Subcutaneous adipose tissue (tissue), 4 donors: ENCODE results near the gene ATCAY. TPM values are rescaled to one million over a fixed set of nuclear protein-coding genes. Genes with fewer than 3 reads are reported as not detected.

Experiments
- CTCF ChIP-seq: fragments of 450-650 bp; IDR thresholded peaks from one replicate; pipeline ENCODE4 v1.5.1; 2016; ENCODE audit warnings: low read depth, mild to moderate bottlenecking, control low read depth, antibody characterized with exemption, moderate library complexity
- total RNA-seq, 4 donors: library from RNA; depleted of rRNA; stranded (reverse); fragments of >200 nt; gene quantifications; one replicate each; pipeline ENCODE4 v1.1.0, GENCODE V29; 2016

ATCAY gene
- total RNA-seq, 4 donors from 2014 or later = not detected

GRCh38 chr19:3908266-3909054 is 28.0 kb downstream of the ATCAY start:
- TF ChIP-seq CTCF = no peak

GRCh38 chr19:3910105-3910504 is 29.6 kb downstream of the ATCAY start:
- no peak for TF ChIP-seq CTCF

- TF ChIP-seq CTCF = no peak
These were observed 33.7 kb downstream of the ATCAY start for GRCh38 chr19:3914199-3914598.

- TF ChIP-seq CTCF = no peak
These were observed 35.5 kb downstream of the ATCAY start for GRCh38 chr19:3916033-3916432.

- TF ChIP-seq CTCF = no peak
These were observed 39.3 kb downstream of the ATCAY start for GRCh38 chr19:3919793-3920192.

- TF ChIP-seq CTCF = no peak
These were observed 42.7 kb downstream of the ATCAY start for GRCh38 chr19:3923096-3923758.

- no peak for TF ChIP-seq CTCF
These were observed 43.4 kb downstream of the ATCAY start for GRCh38 chr19:3923912-3924311.
